ENCODE data around the gene ZNF892. TPM values are rescaled to one million over a fixed set of nuclear protein-coding genes. Genes with fewer than 3 reads are reported as not detected.

ZNF892 gene
- total and polyA plus RNA-seq, 2 of the 8 experiments (the other 6 are each of a cell fraction or from before 2014, with no cell fraction given): 1.4 to 10.7 TPM

DNA sequence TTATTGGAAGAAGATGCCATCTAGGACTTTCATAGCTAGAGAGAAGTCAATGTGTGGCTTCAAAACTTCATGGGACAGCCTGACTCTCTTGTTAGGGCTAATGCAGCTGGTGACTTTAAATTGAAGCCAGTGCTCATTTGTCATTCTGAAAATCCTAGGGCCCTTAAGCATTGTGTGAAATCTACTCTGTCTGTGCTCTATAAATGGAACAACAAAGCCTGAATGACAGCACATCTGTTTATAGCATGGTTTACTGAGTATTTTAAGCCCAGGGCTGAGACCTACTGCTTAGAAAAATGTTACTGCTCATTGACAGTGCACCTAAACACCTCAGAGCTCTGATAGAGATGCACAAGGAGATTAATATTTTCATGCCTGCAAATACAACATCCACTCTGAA lies 30.8 kb downstream of the ZNF892 start:
- H3K79me1 ChIP-seq (ENCODE audit: low read depth, low read length): no peaks in the 10 kb centered on the region
- no peak overlapping the region for H3K14ac ChIP-seq (ENCODE audit: insufficient read length)
- no peak overlapping the region for H3K18ac ChIP-seq (ENCODE audit: extremely low read depth, low read length)
- no peak overlapping the region for H2BK12ac ChIP-seq (ENCODE audit: low read depth, low read length)
- H2BK20ac ChIP-seq (ENCODE audit: low read length): no peak overlapping the region
- no peak for FAIRE-seq
- H2BK120ac ChIP-seq (replicated peaks; ENCODE audit: low read depth, low read length): no peak overlapping the region
- no peaks in the 10 kb centered on the region for H3K36me3 ChIP-seq (ENCODE audit: control insufficient read depth in 2 of 4, insufficient read depth in 4 of 4, low read length in 3 of 4)
- POLR2A ChIA-PET (ENCODE audit: partially characterized antibody): no interaction called here
- no peak overlapping the region for H3K4me3 ChIP-seq (ENCODE audit: extremely low read depth in 1 of 4, insufficient read depth in 2 of 4, low read depth in 3 of 4, low read length in 4 of 4)
- H3K56ac ChIP-seq (replicated peaks; ENCODE audit: insufficient read length, low read depth, low read length): no peak overlapping the region
- H3K27me3 ChIP-seq (replicated peaks in 1 of 4; ENCODE audit: control insufficient read depth in 3 of 4, extremely low read depth in 1 of 4, insufficient read depth in 3 of 4, low read length in 3 of 4): no peaks in the 10 kb centered on the region
- H3K4me1 ChIP-seq (replicated peaks in 1 of 4; ENCODE audit: control insufficient read depth in 3 of 4, insufficient read depth in 4 of 4, low read length in 3 of 4): no peaks in the 10 kb centered on the region
- no peaks in the 10 kb centered on the region for H4K20me1 ChIP-seq (replicated peaks in 1 of 2; ENCODE audit: control insufficient read depth in 1 of 2, insufficient read depth in 2 of 2, low read length in 2 of 2)
- H2BK5ac ChIP-seq (ENCODE audit: low read depth, low read length): no peak overlapping the region
- H2AK5ac ChIP-seq (ENCODE audit: low read depth, low read length): no peak overlapping the region
- H3K79me2 ChIP-seq (ENCODE audit: control insufficient read depth in 1 of 2, insufficient read depth in 2 of 2, low read length in 2 of 2): no peaks in the 10 kb centered on the region
- H2BK15ac ChIP-seq (ENCODE audit: low read length): no peak overlapping the region
- H3K23me2 ChIP-seq (ENCODE audit: low read depth, low read length): no peaks in the 10 kb centered on the region
- H4K91ac ChIP-seq (replicated peaks; ENCODE audit: insufficient read length, low read length): no peak overlapping the region
- H4K5ac ChIP-seq (ENCODE audit: insufficient read length, low read depth, low read length): no peak overlapping the region
- H3K9me3 ChIP-seq (ENCODE audit: insufficient read depth in 2 of 2, low read depth in 1 of 2, low read length in 1 of 2): peaks cover 59 to 87% of the 10 kb centered on the region in 2 experiments
- no peak overlapping the region for H4K8ac ChIP-seq (ENCODE audit: extremely low read depth, insufficient read depth, low read length)
- no peak overlapping the region for H3K23ac ChIP-seq (ENCODE audit: insufficient read length)
- DNase-seq (ENCODE audit: low read depth in 1 of 2, low spot score in 2 of 2): no peak
- CTCF ChIA-PET (ENCODE audit: partially characterized antibody): no interaction called here
- no peak overlapping the region for H3K4ac ChIP-seq (replicated peaks; ENCODE audit: insufficient read length, low read depth, low read length)
- H2AFZ ChIP-seq (ENCODE audit: low read length): no peak overlapping the region
- no peak overlapping the region for H3K27ac ChIP-seq (ENCODE audit: low read depth, low read length)
- H3K9ac ChIP-seq (replicated peaks in 1 of 4; ENCODE audit: extremely low read depth in 1 of 4, low read depth in 3 of 4, low read length in 3 of 4): no peak overlapping the region
- no peak overlapping the region for H3K4me2 ChIP-seq (ENCODE audit: insufficient read depth in 1 of 2, low read depth in 2 of 2, low read length in 2 of 2)
- TF ChIP-seq RAD21 (IDR thresholded peaks at IDR 0.05 in 1 of 2, conservative IDR thresholded peaks at IDR 0.05 in 1 of 2; ENCODE audit: low read depth in 2 of 2, low read length in 2 of 2) (no peak), CHD2 (IDR thresholded peaks at IDR 0.05; ENCODE audit: low read length) (no peak), FOSL1 (IDR thresholded peaks at IDR 0.05; ENCODE audit: insufficient read depth, low read depth, low read length) (no peak), POLR2AphosphoS5 (IDR thresholded peaks at IDR 0.05; ENCODE audit: low read depth, low read length) (no peak), CBX8 (IDR thresholded peaks at IDR 0.05; ENCODE audit: borderline replicate concordance, low read depth, low read length) (no peak), POLR2A (IDR thresholded peaks at IDR 0.05; ENCODE audit: control extremely low read depth in 1 of 2, low read depth in 2 of 2, low read length in 2 of 2) (no peak), TEAD4 (IDR thresholded peaks at IDR 0.05; ENCODE audit: low read depth, low read length) (no peak), TAF7 (optimal IDR thresholded peaks at IDR 0.05; ENCODE audit: borderline replicate concordance, low read depth, low read length) (no peak), JUN (IDR thresholded peaks at IDR 0.05; ENCODE audit: low read depth, low read length) (no peak), GABPA (IDR thresholded peaks at IDR 0.05; ENCODE audit: borderline replicate concordance, insufficient read depth, low read length) (no peak), POU5F1 (IDR thresholded peaks at IDR 0.05; ENCODE audit: low read depth, low read length) (no peak)
- TF ChIP-seq, protein P1, sequence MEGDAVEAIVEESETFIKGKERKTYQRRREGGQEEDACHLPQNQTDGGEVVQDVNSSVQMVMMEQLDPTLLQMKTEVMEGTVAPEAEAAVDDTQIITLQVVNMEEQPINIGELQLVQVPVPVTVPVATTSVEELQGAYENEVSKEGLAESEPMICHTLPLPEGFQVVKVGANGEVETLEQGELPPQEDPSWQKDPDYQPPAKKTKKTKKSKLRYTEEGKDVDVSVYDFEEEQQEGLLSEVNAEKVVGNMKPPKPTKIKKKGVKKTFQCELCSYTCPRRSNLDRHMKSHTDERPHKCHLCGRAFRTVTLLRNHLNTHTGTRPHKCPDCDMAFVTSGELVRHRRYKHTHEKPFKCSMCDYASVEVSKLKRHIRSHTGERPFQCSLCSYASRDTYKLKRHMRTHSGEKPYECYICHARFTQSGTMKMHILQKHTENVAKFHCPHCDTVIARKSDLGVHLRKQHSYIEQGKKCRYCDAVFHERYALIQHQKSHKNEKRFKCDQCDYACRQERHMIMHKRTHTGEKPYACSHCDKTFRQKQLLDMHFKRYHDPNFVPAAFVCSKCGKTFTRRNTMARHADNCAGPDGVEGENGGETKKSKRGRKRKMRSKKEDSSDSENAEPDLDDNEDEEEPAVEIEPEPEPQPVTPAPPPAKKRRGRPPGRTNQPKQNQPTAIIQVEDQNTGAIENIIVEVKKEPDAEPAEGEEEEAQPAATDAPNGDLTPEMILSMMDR (IDR thresholded peaks at IDR 0.05; ENCODE audit: control extremely low read depth in 1 of 3, insufficient read depth in 1 of 3, low read depth in 1 of 3, low read length in 3 of 3): no peak
- TF ChIP-seq, protein P2, sequence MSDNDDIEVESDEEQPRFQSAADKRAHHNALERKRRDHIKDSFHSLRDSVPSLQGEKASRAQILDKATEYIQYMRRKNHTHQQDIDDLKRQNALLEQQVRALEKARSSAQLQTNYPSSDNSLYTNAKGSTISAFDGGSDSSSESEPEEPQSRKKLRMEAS (IDR thresholded peaks at IDR 0.05): no peak
